ENCODE measurements around the gene NIP7.
"Not testable (repeated sequence)": the region's sequence is repeated elsewhere in the genome, so short reads cannot be mapped to it uniquely, and the experiment has no call there.

NIP7 gene

DNA sequence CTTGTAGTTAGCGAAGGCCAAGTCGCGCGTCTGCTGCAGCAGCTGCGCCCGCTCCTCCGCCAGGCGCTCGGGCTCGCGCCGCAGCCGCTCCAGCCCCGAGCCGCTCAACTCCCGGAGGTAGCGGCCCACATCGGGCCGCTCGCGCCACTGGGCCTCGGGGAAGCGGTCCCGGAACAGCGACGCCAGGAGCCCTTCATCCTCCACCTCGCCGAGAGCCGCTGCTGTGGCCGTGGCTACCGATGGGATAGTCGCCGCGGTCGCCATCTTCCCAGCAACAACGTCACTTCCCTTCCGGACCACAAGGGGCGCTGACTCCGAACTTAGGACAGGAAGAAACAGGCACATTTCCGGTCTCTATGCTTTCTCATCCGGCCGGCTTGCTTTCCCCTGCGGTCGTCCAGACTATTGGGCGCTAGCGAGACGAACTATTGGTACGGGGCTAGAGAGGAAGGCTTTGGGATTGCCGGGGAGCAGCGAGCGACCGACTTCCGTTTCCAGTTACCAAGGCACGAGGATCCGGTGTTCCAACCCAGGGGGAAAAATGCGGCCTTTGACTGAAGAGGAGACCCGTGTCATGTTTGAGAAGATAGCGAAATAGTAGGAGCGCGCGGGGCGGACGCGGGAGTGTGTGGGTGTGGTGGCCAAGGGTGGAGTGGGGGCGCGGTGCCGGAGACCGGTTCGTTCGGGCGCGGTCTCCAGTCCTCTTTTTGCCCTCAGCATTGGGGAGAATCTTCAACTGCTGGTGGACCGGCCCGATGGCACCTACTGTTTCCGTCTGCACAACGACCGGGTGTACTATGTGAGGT lies at the start of gene NIP7, which contains the start of gene COG8:
NIP7 (plus strand) TSS at position 484 of the 806 bp plus-strand sequence; CDS start at position 542, 58 bp downstream.
COG8 (minus strand) TSS at position 276 of the 806 bp plus-strand sequence; CDS start at position 264, 12 bp downstream.
- peak; percentile 99 for DNase-seq

DNA sequence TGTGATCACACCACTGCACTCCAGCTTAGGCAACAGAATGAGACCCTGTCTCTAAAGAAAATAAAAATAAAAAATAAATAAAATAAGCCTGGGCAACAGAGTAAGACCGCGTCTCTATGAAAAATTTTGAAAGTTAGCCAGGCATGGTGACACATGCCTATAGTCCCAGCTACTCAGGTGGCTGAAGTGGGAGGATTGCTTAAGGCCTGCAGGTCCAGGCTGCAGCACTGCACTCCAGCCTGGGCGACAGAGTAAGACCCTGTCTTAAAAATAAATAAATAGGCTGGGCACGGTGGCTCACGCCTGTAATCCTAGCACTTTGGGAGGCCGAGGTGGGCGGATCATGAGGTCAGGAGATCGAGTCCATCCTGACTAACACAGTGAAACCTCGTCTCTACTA lies 47.9 kb upstream of the NIP7 start:
- DNase-seq: not testable (repeated sequence)

DNA sequence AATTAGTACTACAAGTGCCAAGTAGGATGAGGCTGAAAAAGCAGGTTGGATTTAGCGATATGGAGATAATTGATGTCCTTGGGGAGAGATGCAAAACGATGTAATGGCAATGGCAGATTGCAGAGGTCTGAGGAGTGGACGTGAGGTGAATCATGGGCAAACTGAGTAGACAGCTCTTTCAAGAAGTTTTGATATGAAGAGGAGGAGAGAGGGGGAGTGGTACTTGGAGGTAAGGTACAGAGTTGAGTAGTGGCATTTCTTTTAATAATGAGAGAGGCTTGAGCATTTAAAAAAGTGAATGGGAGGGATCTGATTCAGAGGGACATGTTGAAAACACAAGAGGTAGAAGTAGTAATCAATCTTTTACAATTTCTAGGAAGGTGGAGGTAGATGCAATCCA lies 46.2 kb upstream of the NIP7 start:
- DNase-seq: no peak

DNA sequence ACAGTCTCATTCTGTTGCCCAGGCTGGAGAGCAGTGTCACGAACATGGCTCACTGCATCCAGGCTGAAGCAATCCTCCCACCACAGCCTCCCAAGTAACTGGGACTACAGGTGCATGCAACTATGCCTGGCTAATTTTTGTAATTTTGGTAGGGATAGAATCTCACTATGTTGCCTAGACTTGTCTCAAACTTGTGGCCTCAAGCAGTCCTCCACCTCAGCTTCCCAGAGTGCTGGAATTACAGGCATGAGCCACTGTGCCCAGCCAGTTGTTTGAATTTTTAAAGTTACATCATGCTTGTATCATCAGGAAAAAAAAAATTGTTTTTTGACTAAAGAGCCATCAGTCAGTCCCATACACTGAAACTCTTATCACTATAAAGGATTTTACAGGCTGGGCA lies 45.5 kb upstream of the NIP7 start:
- no peak for DNase-seq

DNA sequence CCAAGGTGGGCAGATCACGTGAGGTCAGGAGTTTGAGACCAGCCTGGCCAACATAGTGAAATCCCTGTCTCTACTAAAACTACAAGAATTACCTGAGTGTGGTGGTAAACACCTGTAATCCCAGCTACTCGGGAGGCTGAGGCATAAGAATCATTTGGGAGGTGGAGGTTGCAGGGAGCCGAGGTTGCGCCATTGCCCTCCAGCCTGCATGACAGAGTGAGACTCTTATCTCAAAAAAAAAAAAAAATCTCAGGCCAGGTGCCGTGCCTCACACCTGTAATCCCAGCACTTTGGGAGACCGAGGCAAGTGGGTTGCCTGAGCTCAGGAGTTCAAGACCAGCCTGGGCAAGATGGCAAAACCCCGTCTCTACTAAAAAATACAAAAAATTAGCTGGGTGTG lies 42.8 kb upstream of the NIP7 start:
- DNase-seq: not testable (repeated sequence)

DNA sequence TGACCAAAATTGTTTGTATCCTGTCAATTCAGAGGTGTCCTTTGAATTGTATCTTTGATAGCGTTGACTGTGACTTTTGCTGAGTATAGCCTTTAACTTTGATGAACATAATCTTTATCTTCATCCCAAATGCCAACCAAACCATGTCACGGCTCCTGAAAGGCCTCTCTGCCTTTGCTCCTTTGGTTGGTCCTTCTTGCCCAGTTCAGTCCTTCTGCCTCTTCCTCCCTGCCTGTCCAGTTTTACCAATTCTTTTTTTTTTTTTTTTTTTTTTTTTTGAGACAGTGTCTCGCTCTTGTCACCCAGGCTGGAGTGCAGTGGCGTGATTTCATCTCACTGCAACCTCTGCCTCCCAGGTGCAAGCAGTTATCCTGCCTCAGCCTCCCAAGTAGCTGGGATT lies 41.3 kb upstream of the NIP7 start:
- no peak for DNase-seq

DNA sequence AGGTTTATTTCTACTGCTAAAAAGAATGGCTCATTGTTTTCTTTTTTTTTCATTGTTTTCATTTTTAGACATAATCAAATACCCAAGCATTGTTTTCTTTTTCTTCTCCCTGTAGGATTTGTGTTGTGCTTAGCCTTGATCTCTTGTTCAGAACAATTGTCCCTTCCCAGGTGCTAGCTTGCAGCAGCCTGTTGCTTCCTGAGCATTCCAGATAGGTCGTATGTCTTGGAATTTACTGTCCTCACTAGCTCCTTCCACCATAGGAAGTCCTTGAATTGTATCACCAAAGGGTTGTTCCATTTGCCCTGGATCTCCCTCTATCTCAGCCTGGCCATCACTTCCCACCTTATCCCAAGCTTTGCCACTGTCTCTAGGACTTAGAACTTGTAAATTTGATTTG lies 38.4 kb upstream of the NIP7 start:
- DNase-seq: no peak

DNA sequence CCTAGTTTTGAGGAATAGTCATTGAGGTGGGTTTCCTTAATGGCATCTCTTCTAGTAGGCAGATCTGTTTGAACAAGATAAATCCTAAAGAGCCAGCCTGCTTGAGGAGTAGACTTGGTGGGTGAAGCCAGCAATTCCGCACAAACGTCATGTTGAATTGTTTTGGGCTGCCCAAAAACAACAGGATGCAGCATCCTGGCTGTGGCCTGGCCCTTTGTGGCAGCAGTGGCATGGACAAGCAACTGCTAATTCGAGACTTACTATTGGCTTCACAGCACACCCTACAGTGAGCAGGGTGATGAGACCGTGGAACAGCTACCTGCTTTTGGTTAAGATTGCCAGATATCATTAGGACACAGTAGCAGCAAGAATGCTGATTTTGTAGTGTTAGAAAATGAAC lies 37.7 kb upstream of the NIP7 start:
- DNase-seq: no peak

DNA sequence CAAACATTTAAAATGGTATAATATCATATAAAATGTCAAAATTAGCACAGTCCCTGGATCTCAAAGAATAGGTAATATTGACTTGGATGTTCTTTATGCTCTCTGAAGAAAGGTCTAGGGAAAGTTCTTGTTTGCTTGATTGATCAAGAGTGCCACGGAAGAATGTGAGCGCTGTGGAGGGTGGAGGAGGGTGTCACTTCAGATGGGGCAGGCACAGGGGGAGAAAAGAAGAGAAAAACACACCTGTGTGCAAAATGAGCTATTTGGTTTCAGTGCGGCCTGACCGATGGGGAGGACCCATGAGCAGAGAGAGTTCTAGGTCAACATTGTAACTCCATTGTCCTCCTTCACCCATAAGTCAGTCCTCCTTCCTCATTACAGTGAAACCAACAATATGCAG lies 37.3 kb upstream of the NIP7 start:
- no peak for DNase-seq

DNA sequence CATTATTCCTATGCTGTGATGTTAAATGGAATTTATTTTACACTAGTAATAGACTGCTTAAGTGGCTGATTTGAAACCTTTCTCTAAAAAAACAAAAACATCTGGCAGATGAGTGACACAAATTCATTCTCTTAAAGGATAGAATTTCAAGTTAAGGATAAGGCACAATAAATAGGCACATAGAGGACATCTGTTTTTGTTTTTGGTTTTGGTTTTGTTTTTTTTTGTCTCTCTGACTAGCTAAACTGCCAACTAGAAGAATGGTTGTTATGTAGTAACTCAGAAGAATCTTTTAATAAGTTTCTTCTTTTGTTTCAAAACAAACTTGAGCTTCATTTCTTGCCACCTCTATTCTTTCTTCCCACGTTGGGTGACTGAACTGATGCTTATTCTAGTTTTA lies 33.5 kb upstream of the NIP7 start:
- no peak for DNase-seq

DNA sequence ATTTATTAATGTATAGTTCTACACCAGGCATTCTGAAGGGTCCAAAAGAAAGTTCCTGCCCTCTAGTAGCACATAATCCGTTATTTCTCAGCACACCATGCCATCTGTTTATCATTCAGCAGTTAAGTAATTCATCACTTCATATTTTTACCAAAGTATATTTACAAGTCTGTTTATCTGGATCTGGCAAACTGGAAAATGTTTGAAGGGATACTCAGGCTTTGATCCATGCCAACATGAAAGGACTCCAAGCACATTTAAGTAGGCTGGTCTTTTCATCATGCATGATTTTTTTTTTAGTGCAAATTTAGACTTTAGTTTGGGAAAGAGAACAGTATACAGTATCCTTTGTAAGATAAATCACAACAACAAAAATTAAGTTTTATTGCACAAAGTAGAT lies 32.5 kb upstream of the NIP7 start:
- DNase-seq: no peak

DNA sequence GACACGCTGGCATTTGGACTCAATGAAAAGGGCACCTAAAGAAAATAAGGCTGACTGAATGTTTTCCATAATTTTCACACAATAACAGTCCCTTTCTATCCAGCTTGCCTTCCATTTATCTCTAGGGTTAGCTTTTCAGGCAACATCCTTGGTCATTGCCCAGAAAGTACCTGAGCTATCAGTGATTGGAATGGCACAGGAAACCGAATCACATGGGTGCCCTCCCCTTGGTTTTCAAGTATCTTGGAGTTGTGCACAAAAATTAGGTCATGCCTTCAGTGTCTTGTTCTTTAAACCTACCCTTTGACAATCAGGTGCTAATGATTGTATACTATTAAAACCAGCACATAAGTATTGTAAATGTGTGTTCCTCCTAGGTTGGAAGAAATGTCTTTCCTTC lies 31.7 kb upstream of the NIP7 start:
- DNase-seq: no peak

DNA sequence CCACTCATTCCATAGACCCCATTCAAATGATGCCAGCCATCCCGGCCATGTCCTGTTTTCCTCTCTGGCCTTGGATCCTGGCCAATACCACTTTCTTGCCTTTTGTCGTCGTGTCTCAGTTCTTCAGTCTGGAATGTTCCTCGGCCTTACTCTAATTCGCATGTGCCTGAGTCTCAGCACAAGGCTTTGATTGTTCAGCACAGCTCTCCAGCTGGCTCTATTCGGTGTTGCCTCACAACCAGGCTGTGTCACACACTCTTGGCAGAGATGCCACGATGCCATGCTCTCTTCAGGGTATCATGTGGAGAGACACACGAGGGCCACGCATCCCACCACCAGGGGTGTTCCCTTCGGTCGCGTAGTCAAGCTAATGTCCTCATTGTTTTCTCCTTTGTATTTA lies 30.3 kb upstream of the NIP7 start:
- no peak for DNase-seq

DNA sequence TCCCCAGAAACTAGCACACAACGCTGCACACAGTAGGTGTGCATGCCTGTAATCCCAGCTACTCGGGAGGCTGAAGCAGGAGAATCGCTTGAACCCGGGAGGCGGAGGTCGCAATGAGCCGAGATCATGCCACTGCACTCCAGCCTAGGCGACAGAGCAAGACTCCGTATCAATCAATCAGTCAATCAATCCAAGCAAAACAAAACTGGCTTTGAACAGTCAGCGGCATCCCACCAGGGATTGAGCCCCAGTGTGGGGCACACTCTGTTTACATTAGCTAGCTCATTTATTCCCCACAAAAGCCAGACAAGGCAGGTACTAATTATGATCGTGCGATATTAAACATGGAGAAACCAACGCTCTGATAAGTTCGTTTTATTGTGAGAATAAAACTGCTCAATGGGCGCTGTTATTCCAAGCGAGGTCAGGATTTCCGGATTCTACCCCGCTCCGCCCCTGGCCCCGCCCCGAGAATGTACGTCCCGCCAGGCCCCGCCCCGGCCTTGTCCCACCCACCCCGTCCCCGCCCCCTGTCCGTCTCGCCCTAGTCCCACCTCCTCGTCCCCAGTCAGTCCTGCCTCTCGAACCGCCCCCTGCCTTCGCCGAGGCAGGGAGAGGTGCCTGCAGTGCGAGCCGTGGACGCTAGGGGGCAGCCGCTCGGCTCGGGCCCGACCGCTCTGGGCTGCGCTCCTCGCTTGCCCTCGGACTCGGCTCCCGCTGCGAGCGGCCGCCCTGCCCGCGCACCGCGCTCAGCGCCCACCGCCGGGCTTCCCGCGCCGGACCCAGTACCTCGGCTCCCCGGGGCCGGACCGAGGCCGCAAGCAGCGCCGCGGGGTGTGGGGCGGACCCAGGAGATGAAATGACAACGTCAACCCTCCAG lies 28.7 kb upstream of the NIP7 start, which contains the start of gene VPS4A:
VPS4A (plus strand) TSS at position 698 of the 880 bp plus-strand sequence; CDS start at position 860, 162 bp downstream.
- peak; percentile 97 for DNase-seq

DNA sequence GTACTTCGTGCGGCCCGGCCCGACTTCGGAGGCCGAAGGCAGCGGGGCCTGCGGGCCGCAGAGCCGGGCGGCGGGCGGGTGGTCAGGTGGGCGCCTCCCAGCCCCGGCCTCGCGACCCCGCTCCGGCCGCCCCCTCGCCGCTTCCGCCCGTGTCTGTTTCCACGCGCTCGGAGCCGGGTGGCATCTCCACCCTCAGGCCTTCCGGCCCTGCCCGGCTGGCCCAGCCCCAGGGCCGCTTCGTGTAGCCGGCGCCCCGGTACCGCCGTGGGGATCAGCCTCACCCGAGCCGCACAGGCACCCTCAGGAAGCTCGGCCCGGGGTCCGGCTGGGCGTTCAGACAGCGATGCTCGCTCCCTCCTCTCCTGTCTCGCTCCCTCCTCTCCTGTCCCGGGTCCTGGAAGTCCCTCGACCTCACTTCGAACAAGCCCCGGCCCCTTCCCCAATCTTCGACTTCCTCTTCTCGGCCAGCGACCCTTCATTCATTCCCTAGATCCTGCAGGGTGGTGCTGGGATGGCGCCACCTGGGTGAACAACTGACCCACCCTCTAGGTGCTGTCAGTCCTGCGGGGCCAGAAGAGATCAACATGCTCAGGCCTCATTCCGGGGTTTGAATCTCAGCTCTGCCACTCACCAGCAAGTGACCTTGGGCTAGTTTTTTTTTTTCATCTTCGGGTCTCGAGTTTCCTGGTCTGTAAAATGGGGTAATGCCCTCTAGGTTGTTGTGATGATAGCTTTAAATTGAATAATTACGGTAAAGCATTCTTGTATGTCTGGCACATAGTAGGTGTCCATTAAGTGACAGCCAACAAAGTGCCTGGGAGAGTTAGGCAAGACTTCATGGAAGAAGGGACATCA lies 27.8 kb upstream of the NIP7 start:
- peak; percentile 49 for DNase-seq

DNA sequence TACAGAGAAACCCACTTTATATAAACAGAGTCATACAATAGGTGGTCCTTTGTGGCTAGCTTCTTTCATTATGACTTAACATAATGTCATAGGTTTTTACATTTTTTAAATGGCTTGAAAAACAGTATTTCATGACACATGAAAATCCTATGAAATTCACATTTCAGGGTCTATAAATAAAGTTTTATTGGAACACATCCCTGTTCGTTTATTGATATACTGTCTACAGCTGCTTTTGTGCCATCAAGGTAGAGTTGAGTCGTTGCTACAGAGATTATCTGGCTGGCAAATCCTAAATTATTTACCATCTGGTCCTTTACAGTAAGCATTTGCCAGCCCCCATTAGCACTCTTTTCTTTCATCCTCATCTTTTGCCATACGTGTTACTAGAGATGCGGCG lies 26.1 kb upstream of the NIP7 start:
- no peak for DNase-seq

DNA sequence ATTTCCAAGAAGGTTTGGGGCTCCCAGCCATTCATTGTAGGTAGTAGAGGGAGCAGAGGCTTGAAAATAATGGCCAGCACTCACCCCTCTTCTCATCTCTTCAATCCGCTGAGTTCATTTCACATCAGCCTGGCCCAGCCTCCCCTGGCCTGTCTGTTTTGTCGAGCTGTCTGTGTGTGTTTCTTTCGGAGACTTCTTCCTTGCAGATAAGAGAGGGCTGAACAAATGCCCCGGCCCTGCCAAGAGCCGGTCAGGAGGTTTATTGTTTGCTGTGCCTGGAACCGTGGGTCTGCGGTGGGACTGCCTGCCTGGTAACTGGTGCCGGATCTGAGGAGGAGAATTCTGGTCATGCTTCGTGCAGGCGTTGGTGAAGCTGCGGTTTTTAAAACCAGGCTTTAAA lies 25.0 kb upstream of the NIP7 start:
- no peak for DNase-seq

DNA sequence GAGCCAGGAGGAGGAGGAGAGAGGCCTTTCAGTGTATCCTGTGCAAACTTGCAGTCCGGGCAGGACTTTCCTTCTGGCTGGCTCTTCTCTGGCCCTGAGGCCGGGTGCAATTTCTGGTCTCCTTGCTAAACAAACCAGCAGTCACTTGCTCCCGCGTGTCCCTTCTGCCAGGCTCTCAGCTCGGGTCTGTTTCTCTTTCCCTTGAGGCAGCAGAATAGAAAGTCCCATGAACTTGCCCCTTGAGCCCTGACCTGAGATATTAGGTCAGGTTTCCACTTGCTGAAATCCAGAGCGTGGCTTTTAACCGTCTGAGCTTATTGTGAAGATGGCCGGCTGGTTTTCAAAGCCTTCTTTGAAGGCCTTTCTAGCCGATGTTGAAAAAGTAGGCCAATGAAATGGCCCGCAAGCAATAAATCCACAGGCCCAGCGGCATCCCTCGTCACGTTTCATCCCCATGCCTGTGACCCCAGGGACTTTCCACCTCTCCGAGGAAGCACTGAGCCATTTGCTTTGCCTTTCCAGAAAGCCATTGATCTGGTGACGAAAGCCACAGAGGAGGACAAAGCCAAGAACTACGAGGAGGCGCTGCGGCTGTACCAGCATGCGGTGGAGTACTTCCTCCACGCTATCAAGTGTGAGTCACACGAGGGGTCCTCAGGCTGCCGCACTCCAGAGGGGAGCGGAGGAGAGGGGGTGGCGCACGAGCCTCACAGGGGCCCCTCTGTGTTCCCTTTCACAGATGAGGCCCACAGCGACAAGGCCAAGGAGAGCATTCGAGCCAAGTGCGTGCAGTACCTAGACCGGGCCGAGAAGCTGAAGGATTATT lies 23.9 kb upstream of the NIP7 start:
- no peak for DNase-seq

DNA sequence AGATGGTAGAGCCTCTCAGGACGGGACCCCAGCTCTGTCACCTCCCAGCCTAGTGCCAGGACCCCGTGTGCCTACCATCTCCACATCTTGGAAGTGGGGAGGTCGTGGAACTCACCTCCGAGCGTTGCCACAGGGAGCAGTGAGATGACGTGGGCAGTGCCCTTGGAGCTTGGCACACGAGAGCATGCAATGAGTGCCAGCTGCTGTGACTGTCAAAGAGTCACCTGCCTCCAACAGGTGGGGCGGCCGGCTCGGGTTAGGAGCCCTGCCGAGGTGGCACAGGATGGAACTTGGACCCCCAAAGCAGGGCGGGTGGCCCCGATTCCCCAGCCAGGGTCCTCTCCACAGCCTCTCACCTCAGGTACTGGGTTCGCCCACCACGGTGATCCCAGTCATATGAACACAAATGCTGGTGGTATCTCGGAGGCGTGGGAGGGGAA lies 23.0 kb upstream of the NIP7 start:
- no peak for DNase-seq

DNA sequence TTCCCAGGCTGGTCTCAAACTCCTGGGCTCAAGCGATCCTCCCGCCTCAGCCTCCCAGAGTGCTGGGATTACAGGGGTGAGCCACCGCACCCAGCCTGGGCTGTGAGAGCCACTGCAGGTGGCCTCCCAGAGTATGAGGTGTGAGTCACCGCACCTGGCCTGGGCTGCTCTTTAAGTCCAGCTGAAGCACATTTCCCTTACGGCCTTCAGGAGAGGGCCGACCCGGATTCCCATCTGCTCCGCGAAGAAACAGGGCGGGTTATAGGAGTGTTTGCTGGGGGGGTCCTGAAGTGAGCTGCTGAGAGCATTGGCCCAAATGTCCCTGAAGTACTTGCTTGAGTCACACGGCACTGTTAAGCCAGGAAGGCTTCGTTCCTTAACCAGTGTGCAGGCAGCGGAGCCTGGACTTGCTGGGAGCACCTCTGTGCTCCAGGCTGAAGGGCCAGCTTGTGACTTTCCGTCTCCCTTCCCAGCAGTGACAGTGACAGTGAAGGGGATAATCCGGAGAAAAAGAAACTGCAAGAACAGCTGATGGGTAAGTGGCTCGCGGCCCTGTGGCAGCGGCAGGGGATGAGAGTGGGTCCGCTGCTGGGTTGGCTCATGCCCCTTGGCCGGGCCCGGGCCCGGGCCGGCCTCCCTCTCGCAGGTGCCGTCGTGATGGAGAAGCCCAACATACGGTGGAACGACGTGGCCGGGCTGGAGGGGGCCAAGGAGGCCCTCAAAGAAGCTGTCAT lies 21.2 kb upstream of the NIP7 start:
- no peak for DNase-seq

DNA sequence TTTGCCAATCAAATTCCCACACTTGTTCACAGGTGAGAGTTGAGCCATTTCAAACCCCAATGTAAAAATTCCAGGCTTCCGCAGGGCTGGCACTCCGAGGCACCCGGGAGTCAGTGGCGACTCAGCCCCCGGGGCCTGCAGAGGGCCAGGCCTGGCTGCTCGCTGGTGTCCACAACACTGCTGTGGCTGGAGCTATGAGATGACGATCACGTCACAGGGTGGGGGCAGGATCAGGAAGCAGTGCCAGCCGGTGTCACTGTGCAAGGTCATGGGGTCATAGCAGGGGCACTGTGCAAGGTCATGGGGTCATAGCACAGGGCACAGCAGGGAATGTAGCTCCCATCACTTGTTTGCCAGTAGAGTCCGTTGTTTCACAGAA lies 20.7 kb upstream of the NIP7 start:
- DNase-seq: no peak

Measured in OCI-M1 (cell line).